ENCODE data around the gene ARHGAP25.

ARHGAP25 gene

DNA sequence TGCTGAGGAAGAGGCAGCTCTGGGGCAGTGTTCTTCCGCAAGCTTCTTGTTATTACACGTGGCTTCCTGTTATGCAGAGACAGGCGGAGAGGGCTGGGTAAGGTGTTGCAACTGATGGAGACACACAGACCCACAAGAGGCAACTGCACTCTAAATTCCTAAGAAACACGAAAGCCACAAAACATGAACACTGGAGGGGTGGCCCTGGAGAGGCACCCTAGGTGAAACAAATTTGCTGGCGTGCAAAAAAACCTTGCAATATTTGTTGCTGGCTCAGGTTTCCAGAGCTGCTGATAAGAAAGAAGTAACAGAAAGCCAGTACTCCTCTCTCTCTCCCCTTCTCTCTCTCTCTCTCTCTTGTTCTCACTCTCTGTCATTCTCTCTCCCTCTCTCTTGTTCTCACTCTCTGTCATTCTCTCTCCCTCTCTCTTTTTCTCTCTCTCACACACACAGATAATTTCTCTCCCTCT is 31.8 kb downstream of the ARHGAP25 start:
- DNase-seq (ENCODE audit: low spot score) = no peak

DNA sequence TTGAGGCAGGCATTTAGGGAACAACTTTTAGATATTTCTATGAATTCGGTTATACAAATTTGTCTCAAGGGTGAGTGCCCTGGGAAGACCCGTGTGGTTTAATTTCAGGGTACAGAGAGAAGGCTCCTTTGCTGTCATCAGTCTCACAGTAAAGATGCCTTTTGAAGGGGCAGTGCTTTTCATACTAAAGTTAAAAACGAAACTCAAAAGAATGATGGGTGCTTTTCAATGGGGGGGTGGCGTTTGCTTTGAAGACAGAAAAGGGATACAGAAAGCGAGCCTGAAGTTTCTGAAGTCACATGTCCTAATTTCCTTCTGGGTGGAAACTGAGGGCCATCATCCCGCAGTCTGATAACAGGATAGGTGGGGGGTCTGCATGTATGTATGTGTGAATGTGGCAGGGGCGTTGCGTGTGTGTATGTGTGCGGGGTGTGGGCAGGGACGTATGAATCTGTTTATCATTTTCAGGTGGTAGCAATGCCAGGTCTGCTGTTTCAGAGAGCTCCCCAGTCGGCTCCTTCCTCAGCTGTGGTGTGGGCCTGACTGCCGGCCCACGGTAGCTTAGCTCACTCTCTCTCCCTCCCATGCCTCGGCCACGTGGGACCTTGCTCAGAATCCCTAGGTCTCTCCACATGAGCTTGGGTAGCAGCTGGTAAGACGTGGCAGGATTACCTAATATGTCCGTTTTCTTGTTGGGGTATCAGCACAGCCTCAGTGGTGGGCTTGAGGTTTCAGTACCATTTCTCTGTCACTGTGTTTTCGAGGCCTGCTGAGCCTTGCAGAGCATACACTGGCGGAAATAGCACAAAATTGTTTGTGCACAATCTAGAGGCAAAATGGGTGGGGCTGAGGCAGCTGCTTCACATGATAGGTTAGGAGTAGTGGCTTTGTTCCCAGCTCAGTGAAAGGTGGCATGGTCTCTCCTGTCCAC is 32.7 kb downstream of the ARHGAP25 start:
- DNase-seq (ENCODE audit: low spot score) = no peak

DNA sequence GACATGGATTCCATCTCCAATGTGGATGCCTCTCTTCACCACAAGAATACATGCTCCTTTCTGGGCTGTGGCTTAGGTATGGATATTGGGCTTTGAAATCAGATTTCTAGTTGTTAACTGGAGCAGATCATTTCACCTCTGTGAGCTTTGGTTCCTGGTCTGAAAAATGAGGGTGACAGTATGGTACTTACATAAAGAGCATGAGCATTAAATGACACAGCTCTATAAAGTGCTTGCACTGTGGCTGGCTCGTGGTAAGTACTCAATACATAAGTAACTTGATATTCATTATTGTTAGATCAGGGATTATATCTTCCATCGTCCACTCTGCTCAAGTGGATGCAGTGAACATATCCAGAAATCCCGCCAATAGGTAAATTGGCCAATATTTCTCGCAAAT is 33.4 kb downstream of the ARHGAP25 start:
- no peak for DNase-seq (ENCODE audit: low spot score)

DNA sequence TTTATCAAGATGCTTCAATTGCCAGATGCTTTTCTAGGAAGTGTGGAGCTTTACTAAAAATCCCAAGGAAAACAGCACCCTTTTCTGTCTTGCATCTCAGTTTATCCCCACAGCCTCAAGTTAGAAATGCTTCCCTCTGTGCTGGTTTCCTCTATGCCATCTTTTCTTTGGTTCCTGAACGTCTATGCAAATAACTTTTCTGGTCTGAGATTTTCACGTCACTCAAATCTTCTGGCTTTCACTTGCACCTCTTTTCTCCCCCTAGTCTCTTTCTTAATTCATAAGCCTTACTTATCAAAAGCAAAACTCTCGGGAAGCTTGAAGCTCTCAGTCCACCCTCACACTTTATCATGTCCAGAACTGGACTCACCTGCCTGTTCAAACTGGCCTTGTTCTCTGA is 33.9 kb downstream of the ARHGAP25 start:
- no peak for DNase-seq (ENCODE audit: low spot score)

DNA sequence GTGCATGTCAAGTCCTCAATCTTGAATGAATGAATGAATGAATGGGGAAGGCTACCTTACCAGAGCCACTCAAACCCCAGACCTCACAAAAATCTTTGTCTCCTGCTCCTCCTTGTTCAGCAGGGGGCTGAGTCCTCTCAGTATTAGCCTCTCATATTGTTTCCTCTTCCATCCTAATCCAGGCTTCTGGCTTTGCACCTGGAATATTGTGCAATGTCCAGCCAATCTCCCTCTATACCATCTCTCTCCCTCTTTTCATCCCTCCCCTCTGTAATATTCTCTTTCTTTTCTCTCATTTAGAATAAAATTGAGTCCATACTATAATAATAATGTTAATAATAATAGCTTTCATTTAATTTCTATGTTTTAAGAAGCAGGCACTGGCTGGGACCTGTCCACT is 34.3 kb downstream of the ARHGAP25 start:
- no peak for DNase-seq (ENCODE audit: low spot score)

DNA sequence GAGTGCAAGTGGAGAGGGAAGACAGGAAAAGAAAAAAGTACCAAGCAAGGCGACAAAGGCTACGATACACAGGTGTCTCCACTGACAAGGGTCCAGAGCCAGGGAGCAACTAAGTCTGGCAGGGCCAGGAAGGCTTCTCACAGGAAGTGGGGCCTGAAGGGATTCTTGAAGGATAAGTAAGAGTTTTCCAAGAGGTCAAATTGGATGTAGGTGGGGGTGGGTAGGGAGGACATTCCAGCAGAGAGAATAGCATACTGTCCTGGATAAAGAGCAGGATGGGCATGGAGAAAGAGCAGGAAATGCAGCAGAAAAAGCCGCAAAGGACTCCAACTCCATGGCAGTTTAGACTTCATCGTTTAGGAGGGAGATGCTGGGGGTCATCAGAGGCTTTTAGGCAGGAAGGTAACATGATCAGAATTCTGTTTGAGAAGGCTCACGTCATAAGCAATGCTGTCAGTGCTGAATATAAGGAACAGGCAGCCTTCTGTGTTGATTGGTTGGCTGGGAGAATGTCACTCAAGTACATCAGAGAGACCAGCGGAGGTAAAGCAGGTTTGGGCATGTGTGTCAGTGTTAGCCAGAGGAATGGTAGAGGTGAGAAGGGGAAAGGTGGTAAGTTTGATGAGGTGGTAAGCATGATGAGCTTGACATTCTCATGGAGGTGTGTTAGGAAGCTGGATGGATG is 35.1 kb downstream of the ARHGAP25 start:
- DNase-seq (ENCODE audit: low spot score) = peak; percentile 2

DNA sequence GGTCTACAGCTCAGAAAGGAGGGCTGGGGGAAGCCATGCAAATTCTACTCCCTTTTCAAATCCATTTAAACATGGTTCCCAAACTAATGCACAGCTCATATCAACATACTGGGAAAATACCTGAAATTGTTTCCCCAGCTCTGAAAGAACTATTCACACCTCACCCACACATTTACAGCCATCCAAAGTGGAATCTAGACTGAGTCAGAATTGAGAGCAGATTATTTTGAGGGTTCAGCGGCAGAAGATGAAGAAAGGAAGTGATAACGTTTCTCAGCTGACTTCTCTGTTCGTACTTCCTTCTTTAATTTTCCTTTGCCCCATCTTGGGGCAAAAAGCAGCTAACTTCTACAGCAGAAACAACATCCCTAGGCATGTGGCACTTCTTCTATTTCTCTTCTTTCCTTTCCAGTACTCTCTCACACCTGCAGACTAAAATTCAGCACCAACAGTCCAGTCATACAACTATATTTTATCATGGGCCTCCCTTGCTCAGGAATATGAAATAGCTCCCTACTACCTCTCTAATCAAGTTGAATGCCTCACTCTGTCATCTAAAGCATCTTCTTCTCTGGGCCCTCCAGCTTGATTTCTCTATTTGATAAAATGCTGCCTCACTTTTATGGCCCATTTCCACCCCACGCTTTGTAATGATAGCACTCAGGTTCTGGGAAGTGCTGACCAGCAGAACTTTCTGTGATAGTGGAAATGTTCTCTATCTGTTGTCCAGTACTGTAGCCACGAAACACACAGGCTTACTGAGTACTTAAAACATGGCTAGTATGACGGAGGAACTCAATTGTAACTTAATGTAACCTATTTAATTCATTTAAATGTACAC is 35.9 kb downstream of the ARHGAP25 start:
- no peak for DNase-seq (ENCODE audit: low spot score)

DNA sequence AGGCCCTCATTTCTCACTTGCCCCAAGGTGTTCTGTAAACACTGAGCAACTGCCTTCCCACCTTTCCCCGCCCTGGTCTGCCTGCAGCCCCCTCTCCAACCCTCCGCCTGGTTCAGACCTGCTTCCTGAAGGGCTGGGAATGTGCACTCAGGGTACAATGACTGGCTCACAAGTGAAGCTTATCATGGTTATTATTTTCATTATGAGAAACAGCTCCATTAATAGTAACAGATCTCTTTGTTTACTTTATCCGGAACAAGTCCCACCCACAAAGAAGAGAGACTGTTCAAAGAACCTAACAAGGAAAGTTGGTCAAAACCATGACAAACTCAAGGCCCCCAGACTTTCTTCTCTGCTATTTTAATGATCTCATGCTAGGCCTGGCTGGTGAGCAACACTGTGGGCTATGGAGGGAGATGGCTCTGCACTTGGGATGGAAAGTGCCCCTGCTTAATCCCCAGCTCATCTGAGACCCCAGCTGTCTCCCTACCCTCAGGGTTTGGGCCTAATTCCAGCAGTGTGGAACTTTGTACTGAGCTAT is 36.7 kb downstream of the ARHGAP25 start:
- DNase-seq (ENCODE audit: low spot score) = no peak

DNA sequence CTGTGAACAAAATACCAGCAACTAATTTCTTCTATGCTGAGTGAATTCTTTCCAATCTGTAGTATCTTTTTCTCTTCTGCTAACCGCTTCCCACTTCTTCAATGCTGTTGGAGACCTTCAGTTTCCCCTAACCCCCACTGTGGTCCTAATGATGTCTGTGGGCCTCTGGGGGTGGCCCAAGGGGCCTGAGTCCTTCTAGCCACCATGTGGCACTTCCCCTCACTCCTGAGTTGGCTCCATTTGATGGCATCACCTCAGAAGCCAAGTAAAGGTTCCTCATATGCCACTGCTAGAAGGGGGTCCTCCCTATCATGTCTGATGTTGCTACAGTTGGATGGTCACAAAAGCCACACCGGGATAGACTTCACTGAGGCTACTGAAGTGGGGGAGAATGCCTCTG is 37.5 kb downstream of the ARHGAP25 start:
- DNase-seq (ENCODE audit: low spot score) = no peak

DNA sequence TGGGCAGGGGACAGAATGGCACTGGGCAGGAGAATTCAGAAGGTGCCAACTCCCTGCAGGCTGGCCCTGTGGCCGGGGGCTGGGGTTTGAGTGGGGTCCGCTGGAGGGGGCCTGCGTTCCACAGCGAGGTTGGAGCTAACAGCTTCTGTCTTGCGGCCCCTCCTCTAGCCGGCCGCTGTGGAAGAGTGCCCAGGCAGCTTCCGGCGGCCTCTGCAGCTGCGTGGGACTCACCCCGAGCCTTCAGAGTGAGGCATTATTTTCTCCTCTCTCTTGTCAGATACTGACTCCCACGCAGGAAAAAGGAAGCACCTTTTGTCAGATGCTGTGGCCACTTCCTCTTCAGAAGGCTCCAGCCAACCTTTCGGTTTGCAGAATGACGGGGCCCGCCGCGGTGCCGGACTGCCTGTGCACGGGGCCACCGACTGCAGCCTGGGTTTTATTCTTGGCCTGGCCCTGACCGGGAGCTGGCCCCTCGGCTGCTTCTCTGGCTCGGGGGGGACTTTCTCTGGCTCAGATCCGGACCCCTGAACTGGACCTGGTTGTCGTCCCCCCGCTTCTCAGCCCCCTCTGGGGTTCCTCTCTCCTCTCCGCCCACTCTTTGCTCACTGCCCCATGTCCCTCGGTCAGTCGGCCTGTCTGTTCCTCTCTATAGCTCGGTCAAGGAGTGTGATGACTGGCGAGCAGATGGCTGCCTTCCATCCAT is 40.1 kb downstream of the ARHGAP25 start:
- no peak for DNase-seq (ENCODE audit: low spot score)

DNA sequence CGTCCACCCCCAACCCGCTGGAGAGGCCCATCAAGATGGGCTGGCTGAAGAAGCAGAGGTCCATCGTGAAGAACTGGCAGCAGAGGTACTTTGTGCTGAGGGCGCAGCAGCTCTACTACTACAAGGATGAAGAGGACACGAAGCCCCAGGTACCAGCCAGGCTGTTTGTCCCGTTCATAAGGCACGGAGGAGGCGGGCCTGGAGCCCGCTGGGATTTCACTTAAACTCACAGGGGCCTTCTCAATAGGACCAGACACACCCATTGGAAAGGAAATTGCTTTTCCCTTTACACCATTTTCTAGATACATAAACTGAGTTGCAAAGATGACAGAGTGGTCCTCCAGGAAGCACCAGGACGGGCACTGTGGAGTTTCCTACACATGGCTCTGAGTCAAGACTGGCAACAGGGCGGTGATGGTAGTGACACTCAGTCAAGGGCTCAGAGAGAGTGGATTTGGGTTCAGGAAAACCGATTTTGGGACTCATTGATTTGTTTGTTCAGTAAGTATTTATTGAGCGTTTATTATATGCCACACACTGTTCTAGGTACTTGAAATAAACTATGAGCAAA is 40.7 kb downstream of the ARHGAP25 start:
- DNase-seq (ENCODE audit: low spot score) = no peak

DNA sequence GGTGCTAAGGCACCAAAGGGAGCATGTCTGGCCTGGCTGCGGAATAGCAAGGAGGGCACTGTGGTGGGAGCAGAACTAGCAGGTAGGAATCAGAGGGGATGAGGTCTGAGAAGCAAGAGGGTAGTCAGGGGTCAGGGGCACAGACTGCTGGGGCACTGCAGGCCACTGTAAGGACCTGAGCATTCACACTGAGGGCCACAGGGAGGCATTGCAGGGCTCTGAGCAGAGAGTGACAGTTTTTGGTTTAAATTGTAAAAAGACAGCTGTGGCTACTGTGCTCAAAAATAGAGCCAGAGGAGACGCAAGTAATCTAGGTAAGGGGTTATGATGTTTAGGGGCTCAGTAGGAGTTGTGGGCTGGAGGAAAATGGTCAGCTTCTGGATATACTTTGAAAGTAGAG is 41.5 kb downstream of the ARHGAP25 start:
- DNase-seq (ENCODE audit: low spot score) = no peak

DNA sequence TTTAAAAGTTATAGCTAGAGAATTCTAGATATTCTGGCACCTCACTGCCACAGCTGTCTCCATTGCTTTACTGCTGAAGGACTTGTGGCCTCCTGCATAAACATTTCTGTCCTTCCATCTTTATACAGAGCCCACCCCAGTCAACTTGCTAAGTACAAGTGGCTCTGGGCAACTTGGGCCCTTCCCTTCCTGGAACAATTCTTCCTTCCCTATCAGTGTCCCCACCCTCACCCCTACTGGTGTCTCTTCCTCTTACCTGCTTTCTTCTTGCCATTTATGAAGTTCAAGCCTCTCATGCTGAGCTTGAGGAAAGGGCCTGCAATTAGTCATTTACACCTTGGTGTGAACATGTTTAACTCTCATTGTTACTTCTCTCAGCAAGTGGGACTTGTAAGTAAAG is 45.0 kb downstream of the ARHGAP25 start:
- DNase-seq (ENCODE audit: low spot score) = no peak

DNA sequence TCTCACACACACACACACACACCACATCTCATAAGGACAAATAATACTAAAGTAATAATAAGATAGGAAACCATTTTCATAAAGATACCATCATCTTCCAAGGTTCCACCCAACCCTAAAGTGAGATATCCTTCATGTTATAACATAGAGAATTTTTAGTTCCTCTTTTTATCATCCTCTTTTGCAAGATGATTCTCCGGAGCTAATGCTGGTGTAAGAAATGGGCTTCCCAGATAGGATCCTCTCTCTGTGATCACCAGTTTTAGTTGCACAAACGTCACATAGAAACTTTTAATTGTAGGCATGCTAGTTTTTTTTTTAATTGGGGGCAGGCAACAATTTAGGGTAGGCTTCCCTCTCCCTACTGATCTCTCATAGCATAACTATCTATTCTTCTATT is 49.6 kb downstream of the ARHGAP25 start:
- DNase-seq (ENCODE audit: low spot score) = no peak

DNA sequence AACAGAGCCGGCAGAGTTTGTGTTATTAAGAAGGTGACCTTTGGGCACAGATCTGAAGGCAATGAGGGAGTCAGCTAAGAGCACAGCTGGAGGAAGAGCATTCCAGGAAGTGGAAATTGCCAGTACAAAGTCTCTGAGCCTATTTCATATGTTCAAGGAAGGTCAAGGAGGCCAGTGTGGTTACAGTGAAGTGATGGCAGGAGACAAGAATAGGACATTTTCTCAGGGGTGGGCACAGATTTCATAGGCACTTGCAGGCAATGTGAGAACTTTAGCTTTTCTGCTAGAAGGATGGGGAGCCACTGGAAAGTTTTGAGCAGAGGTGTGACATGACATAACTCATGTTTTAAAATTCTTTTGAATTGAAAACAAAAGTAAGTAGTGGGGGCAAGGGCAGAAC is 50.3 kb downstream of the ARHGAP25 start:
- no peak for DNase-seq (ENCODE audit: low spot score)

DNA sequence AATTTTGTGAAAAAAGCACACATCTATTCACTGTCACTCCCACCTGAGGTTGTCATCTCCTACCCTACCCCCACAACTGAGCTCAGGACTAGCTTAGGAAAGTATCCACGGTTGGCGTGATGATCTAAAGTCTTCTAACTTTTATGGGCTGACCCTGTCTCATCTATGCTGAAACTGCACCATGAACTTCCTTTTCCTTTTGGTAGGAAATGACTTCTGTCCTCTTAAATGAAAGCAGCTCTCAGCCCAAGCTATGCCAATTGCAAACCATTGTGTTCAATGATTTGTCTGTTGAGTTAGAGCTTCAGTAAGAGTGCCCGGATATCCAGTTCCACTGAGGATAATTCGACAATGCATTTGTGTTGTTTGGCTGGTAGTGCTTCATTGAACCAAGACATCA is 52.7 kb downstream of the ARHGAP25 start:
- DNase-seq (ENCODE audit: low spot score) = no peak

DNA sequence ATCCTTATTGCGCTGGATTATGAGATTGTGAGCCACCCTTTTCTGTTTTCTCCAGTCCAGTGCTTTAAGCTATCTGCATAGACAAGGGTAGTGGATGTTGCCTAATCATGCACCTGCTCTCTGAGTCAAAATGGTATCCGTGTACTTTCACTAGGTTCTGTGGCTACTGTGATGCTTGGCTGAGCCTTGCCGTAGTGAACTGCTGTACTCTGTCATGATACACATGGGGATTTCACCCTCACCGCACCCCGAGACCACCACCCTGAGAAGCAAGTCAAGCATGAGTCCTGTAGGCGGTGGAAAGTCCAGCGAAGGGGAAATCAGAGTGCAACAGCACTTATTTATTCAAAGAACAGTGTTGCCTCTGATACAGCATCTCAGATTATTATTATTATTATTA is 55.0 kb downstream of the ARHGAP25 start:
- no peak for DNase-seq (ENCODE audit: low spot score)

DNA sequence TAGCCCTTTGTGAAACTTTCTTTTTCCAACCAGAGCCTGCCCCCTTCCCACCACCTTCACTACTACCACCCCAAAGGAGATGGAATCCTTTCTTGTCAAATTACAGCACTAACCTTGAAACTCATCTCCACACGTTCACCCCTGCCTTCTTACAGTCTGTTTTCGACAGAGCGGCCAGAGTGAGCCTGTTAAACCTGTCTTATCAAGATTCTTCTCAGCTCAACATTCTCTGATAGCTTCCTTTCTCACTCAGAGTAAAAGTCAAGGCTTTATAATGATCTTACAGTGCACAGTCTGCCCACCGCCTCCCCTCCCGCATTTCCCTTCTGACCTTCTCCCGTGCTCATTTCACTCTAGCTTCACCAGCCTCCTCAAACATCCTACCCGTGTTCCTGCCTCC is 56.0 kb downstream of the ARHGAP25 start:
- no peak for DNase-seq (ENCODE audit: low spot score)

DNA sequence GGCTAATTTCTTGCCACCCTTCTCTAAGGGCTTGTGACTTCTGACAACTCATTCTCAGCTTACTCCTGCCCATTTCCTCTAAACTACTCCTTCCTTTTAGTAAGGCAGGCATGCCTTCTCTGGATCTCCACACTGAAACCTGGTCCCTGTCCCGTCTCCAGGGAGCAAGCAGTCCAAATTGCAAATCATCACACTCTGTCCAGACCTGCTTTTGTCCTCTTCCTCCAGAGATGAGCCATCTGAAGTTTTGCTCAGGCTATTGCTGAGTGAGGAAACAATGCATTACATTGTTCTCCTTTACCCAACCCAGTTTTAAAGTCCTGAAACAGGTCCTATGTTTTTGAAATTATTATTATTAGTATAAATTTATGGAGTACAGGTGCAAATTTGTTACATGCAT is 57.3 kb downstream of the ARHGAP25 start:
- DNase-seq (ENCODE audit: low spot score) = no peak

DNA sequence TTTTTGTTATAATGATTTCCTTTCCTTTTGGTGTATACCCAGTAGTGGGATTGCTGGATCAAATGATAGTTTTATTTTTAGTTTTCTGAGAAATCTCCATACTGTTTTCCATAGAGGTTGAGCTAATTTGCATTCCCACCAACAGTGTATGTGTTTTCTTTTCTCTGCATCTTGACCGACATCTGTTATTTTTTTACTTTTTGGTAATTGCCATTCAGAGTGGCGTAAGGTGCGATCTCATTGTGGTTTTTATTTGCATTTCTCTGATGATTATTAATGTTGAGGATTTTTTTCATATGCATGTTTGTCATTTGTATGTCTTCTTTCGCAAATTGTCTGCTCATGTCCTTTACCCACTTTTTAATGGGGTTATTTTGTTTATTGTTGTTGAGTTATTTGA is 58.1 kb downstream of the ARHGAP25 start:
- no peak for DNase-seq (ENCODE audit: low spot score)

DNA sequence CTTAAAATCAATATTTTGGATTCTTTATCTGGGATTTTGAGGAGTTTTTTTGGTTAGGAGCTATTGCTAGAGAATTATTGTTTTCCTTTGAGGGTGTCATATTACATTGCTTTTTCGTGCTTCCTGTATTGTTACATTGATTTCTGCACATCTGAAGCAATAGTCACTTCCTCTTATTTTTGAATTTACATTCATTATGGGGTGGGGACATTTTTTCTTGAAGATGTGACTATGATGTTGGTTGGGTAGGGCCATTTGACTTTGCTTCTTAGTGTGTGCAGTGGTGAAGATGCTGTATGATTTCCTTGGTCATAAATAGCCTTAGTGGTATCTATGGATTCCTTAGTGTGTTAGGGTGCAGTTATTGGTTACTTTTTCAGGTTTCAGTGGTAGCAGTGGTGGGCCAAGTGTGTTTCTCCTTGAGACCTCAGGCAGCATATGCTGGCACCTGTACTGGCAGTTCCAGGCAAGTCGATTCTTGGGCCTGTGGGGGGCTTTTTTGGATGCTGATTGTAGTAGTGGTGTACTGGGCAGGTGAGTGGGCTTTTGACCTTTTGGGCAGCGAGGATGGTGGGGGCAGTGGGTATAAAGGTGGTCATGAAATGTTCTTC is 61.8 kb downstream of the ARHGAP25 start:
- no peak for DNase-seq (ENCODE audit: low spot score)
